HepG2 (cell line): Measurements from ENCODE around the gene HSPA1L. TPM values are rescaled to one million over a fixed set of nuclear protein-coding genes. Genes with fewer than 3 reads are reported as not detected.

Source experiments
- CERS6 ChIP-seq: sonication (generic); formaldehyde crosslinking; IDR thresholded peaks from 2 replicates; pipeline ENCODE4 v1.5.0; 2020; ENCODE audit warnings: missing genetic modification reagents
- ETV5 ChIP-seq: IDR thresholded peaks from 2 replicates; pipeline ENCODE4 v1.6.1; 2018; ENCODE audit warnings: missing biosample characterization, missing genetic modification reagents, inconsistent platforms, borderline replicate concordance
- GMEB1 ChIP-seq: sonication (generic); formaldehyde crosslinking; IDR thresholded peaks from 2 replicates; pipeline ENCODE4 v1.5.1; 2020; ENCODE audit warnings: missing genetic modification reagents, mild to moderate bottlenecking, borderline replicate concordance
- GPN1 ChIP-seq: sonication (generic); formaldehyde crosslinking; IDR thresholded peaks from 2 replicates; pipeline ENCODE4 v1.5.1; 2020; ENCODE audit warnings: missing genetic modification reagents, borderline replicate concordance
- MLX ChIP-seq: IDR thresholded peaks from 2 replicates; pipeline ENCODE4 v1.6.1; 2016
- POGZ ChIP-seq: sonication (generic); formaldehyde crosslinking; IDR thresholded peaks from 2 replicates; pipeline ENCODE4 v1.4.0; 2020; ENCODE audit warnings: mild to moderate bottlenecking, missing genetic modification reagents
- RFX1 ChIP-seq: fragments of 450-650 bp; IDR thresholded peaks from 2 replicates; pipeline ENCODE4 v1.6.1; 2017
- TFDP2 ChIP-seq: sonication (generic); formaldehyde crosslinking; IDR thresholded peaks from 2 replicates; pipeline ENCODE4 v1.4.0; 2020; ENCODE audit warnings: missing genetic modification reagents
- ZBTB25 ChIP-seq: IDR thresholded peaks from 2 replicates; pipeline ENCODE4 v1.6.1; 2018; ENCODE audit warnings: missing genetic modification reagents
- ZNF180 ChIP-seq: sonication (generic); formaldehyde crosslinking; IDR thresholded peaks from 2 replicates; pipeline ENCODE4 v1.4.0; 2020; ENCODE audit warnings: low read depth, missing genetic modification reagents, borderline replicate concordance
- ZNF230 ChIP-seq: sonication (generic); formaldehyde crosslinking; IDR thresholded peaks from 2 replicates; pipeline ENCODE4 v1.4.0; 2020; ENCODE audit warnings: mild to moderate bottlenecking, missing genetic modification reagents
- ZNF280D ChIP-seq: sonication (generic); formaldehyde crosslinking; IDR thresholded peaks from 2 replicates; pipeline ENCODE4 v1.5.1; 2020; ENCODE audit warnings: mild to moderate bottlenecking, missing genetic modification reagents
- ZNF281 ChIP-seq: sonication (generic); formaldehyde crosslinking; IDR thresholded peaks from 2 replicates; pipeline ENCODE4 v1.4.0; 2020; ENCODE audit warnings: missing genetic modification reagents, borderline replicate concordance
- ZNF446 ChIP-seq: sonication (generic); formaldehyde crosslinking; IDR thresholded peaks from 2 replicates; pipeline ENCODE4 v1.5.0; 2020; ENCODE audit warnings: mild to moderate bottlenecking, missing genetic modification reagents
- ZNF761 ChIP-seq: sonication (generic); formaldehyde crosslinking; conservative IDR thresholded peaks from 2 replicates; pipeline ENCODE4 v1.4.0; 2020; ENCODE audit warnings: mild to moderate bottlenecking, missing genetic modification reagents
- ZSCAN9 ChIP-seq: IDR thresholded peaks from 2 replicates; pipeline ENCODE4 v1.6.1; 2016; ENCODE audit warnings: borderline replicate concordance
- polyA plus RNA-seq, 8 experiments: library from polyadenylated mRNA; depleted of rRNA in 3 of 8; stranded (reverse) in 7 of 8; unstranded in 1 of 8; fragments of >200 nt; fragmentation: Illumina TruSeq in 4 of 8; extraction: Trizol in 4 of 8; gene quantifications; 2 replicates each; pipeline versions ENCODE4 v1.2.1 to v1.2.3, GENCODE V29; 2011 to 2016; ENCODE audit warnings: low read depth in 4 of 8, missing spikeins in 1 of 8, mixed read lengths in 1 of 8; ENCODE audit not compliant: insufficient read depth in 1 of 8
- total RNA-seq, 5 experiments: library from RNA; depleted of rRNA; stranded (reverse); fragments of >200 nt; fragmentation: Illumina TruSeq; extraction: Trizol; gene quantifications; 2 replicates each; pipeline ENCODE4 v1.2.3, GENCODE V29; 2016; ENCODE audit warnings: low read depth in 1 of 5

HSPA1L gene
- total and polyA plus RNA-seq, 2 of the 13 experiments (the other 11 are each of a cell fraction or from before 2014, with no cell fraction given): 0.55 to 1.0 TPM

GRCh38 chr6:31806470-31807272 is 8.4 kb downstream of the HSPA1L start, which contains the start of gene LSM2 (continued):
- TF ChIP-seq TFDP2 (peak; percentile 87), ZNF280D (CRISPR knock-in tag) (peak; percentile 86; the same call in 1 of the 2 replicates), CERS6 (CRISPR knock-in tag) (no peak), ZBTB25 (CRISPR knock-in tag) (peak; percentile 93), RFX1 (no peak), GMEB1 (CRISPR knock-in tag) (peak; percentile 88; the same call in 1 of the 2 replicates), ZNF761 (CRISPR knock-in tag) (peak; percentile 91), ETV5 (CRISPR knock-in tag) (peak; percentile 80), GPN1 (no peak; the same call in 1 of the 2 replicates), MLX (CRISPR knock-in tag) (peak; percentile 49; the same call in 1 of the 2 replicates), ZNF446 (CRISPR knock-in tag) (peak; percentile 62; the same call in 1 of the 2 replicates), ZNF230 (CRISPR knock-in tag) (peak; percentile 93), ZNF180 (CRISPR knock-in tag) (no peak), ZSCAN9 (CRISPR knock-in tag) (peak; percentile 76; the same call in 1 of the 2 replicates), ZNF281 (CRISPR knock-in tag) (peak; percentile 63; the same call in 1 of the 2 replicates), POGZ (CRISPR knock-in tag) (peak; percentile 93)
